H9 (cell line): ENCODE measurements around the gene WDR53. TPM values are rescaled to one million over a fixed set of nuclear protein-coding genes. Genes with fewer than 3 reads are reported as not detected.

Experiments
- DNase-seq: peaks from one replicate; pipeline ENCODE4 v3.0.0-alpha.2; 2017
- H2AFZ ChIP-seq: one replicate; pipeline ENCODE4 v1.6.1; 2013; ENCODE audit warnings: mild to moderate bottlenecking, low read length, control low read depth, moderate library complexity
- H2AK5ac ChIP-seq: 2 replicates; pipeline ENCODE4 v1.6.1; 2013; ENCODE audit warnings: low read length, control low read depth, mixed read lengths; ENCODE audit not compliant: insufficient read length
- H2BK120ac ChIP-seq: one replicate; pipeline ENCODE4 v1.6.1; 2013; ENCODE audit warnings: low read depth, mild to moderate bottlenecking, low read length, control low read depth, inconsistent platforms; ENCODE audit not compliant: poor library complexity, severe bottlenecking
- H2BK12ac ChIP-seq: 2 replicates; pipeline ENCODE4 v1.6.1; 2013; ENCODE audit warnings: low read length, control low read depth, mixed read lengths, low read depth; ENCODE audit not compliant: insufficient read length
- H2BK15ac ChIP-seq: 2 replicates; pipeline ENCODE4 v1.6.1; 2013; ENCODE audit warnings: low read depth, low read length, control low read depth
- H2BK20ac ChIP-seq: one replicate; pipeline ENCODE4 v1.6.1; 2013; ENCODE audit warnings: low read depth, mild to moderate bottlenecking, low read length, control low read depth, inconsistent platforms; ENCODE audit not compliant: poor library complexity, severe bottlenecking
- H2BK5ac ChIP-seq: 2 replicates; pipeline ENCODE4 v1.6.1; 2013; ENCODE audit warnings: low read length, control low read depth, mixed read lengths; ENCODE audit not compliant: insufficient read length
- H3K14ac ChIP-seq: 2 replicates; pipeline ENCODE4 v1.6.1; 2013; ENCODE audit warnings: low read length, control low read depth; ENCODE audit not compliant: insufficient read depth
- H3K18ac ChIP-seq: 2 replicates; pipeline ENCODE4 v1.6.1; 2013; ENCODE audit warnings: low read depth, mild to moderate bottlenecking, mixed read lengths, low read length, control low read depth; ENCODE audit not compliant: insufficient read length
- H3K23ac ChIP-seq: 2 replicates; pipeline ENCODE4 v1.6.1; 2013; ENCODE audit warnings: low read length, control low read depth, mixed read lengths, low read depth; ENCODE audit not compliant: insufficient read length
- H3K23me2 ChIP-seq: 2 replicates; pipeline ENCODE4 v1.6.1; 2013; ENCODE audit warnings: low read depth, mild to moderate bottlenecking, mixed read lengths, low read length, control low read depth; ENCODE audit not compliant: insufficient read length, poor library complexity, severe bottlenecking
- H3K27ac ChIP-seq: 2 replicates; pipeline ENCODE4 v1.5.1; 2013; ENCODE audit warnings: low read length, control low read depth, mixed read lengths, low read depth; ENCODE audit not compliant: insufficient read length
- H3K27me3 ChIP-seq: 2 replicates; pipeline ENCODE4 v1.6.1; 2013; ENCODE audit warnings: low read length, control low read depth, inconsistent platforms; ENCODE audit not compliant: insufficient read depth
- H3K4ac ChIP-seq: 2 replicates; pipeline ENCODE4 v1.6.1; 2013; ENCODE audit warnings: low read depth, mild to moderate bottlenecking, control low read depth, inconsistent platforms, low read length, moderate library complexity
- H3K4me1 ChIP-seq: 2 replicates; pipeline ENCODE4 v1.6.1; 2013; ENCODE audit warnings: low read length, control low read depth, inconsistent platforms; ENCODE audit not compliant: insufficient read depth
- H3K4me2 ChIP-seq: 2 replicates; pipeline ENCODE4 v1.6.1; 2013; ENCODE audit warnings: low read length, control low read depth, mixed read lengths; ENCODE audit not compliant: insufficient read length, insufficient read depth
- H3K56ac ChIP-seq: 2 replicates; pipeline ENCODE4 v1.6.1; 2013; ENCODE audit warnings: low read depth, mild to moderate bottlenecking, mixed read lengths, low read length, control low read depth; ENCODE audit not compliant: insufficient read length
- H3K79me1 ChIP-seq: 2 replicates; pipeline ENCODE4 v1.6.1; 2013; ENCODE audit warnings: low read depth, mild to moderate bottlenecking, moderate library complexity, low read length, control low read depth, inconsistent platforms; ENCODE audit not compliant: insufficient read depth, poor library complexity, severe bottlenecking
- H3K79me2 ChIP-seq: 2 replicates; pipeline ENCODE4 v1.6.1; 2013; ENCODE audit warnings: low read length, control low read depth, inconsistent platforms; ENCODE audit not compliant: insufficient read depth
- H3K9ac ChIP-seq: 2 replicates; pipeline ENCODE4 v1.6.1; 2013; ENCODE audit warnings: low read length, control low read depth, mixed read lengths; ENCODE audit not compliant: insufficient read length; ENCODE audit errors: extremely low read depth
- H3K9me3 ChIP-seq: one replicate; pipeline ENCODE4 v1.6.1; 2013; ENCODE audit warnings: low read depth, low read length, inconsistent platforms; ENCODE audit not compliant: control insufficient read depth
- H3T11ph ChIP-seq: one replicate; pipeline ENCODE4 v1.6.1; 2013; ENCODE audit warnings: mild to moderate bottlenecking, low read length, control low read depth, inconsistent platforms
- H4K20me1 ChIP-seq: one replicate; pipeline ENCODE4 v1.6.1; 2013; ENCODE audit not compliant: control insufficient read depth, insufficient read length, insufficient read depth
- H4K5ac ChIP-seq: 2 replicates; pipeline ENCODE4 v1.6.1; 2013; ENCODE audit warnings: low read depth, mild to moderate bottlenecking, mixed read lengths, low read length, control low read depth; ENCODE audit not compliant: insufficient read length
- H4K8ac ChIP-seq: replicated peaks from 2 replicates; pipeline ENCODE4 v1.6.1; 2013; ENCODE audit warnings: low read length, control low read depth, mixed read lengths, low read depth; ENCODE audit not compliant: insufficient read length
- H4K91ac ChIP-seq: 2 replicates; pipeline ENCODE4 v1.6.1; 2013; ENCODE audit warnings: low read depth, mild to moderate bottlenecking, moderate library complexity, mixed read lengths, low read length, control low read depth; ENCODE audit not compliant: insufficient read length
- H3K27ac Mint-ChIP-seq, 3 experiments: 2 replicates in 2 of 3; 3 replicates in 1 of 3; pipeline ENCODE4 v1.8.0; 2020 to 2021; ENCODE audit warnings: mixed read lengths in 3 of 3, mild to moderate bottlenecking in 1 of 3, moderate library complexity in 1 of 3
- H3K27me3 Mint-ChIP-seq: 2 replicates; pipeline ENCODE4 v1.8.0; 2021; ENCODE audit warnings: low read depth, mild to moderate bottlenecking, moderate library complexity, mixed read lengths
- H3K36me3 Mint-ChIP-seq, 3 experiments: 2 replicates in 2 of 3; 3 replicates in 1 of 3; pipeline ENCODE4 v1.8.0; 2020 to 2021; ENCODE audit warnings: low read depth in 3 of 3, mixed read lengths in 3 of 3; ENCODE audit not compliant: insufficient read depth in 1 of 3
- H3K4me1 Mint-ChIP-seq, 2 experiments: 2 replicates each; pipeline ENCODE4 v1.8.0; 2020; ENCODE audit warnings: mixed read lengths in 2 of 2
- H3K4me3 Mint-ChIP-seq, 2 experiments: 2 replicates in 1 of 2; 3 replicates in 1 of 2; pipeline ENCODE4 v1.8.0; 2020 to 2021; ENCODE audit warnings: mild to moderate bottlenecking in 2 of 2, mixed read lengths in 2 of 2, moderate library complexity in 1 of 2
- H3K9me3 Mint-ChIP-seq, 2 experiments: 2 replicates in 1 of 2; 3 replicates in 1 of 2; pipeline ENCODE4 v1.8.0; 2020; ENCODE audit warnings: mild to moderate bottlenecking in 2 of 2, mixed read lengths in 2 of 2, moderate library complexity in 1 of 2
- WGBS: extraction: QIAGEN DNeasy Blood & Tissue Kit; methylation state at CpG from one replicate; pipeline ENCODE4 v1.1.7; 2013; ENCODE audit warnings: missing lambda C conversion rate, low lambda C conversion rate, mixed read lengths; ENCODE audit not compliant: insufficient read length; ENCODE audit errors: extremely low coverage; 5-methylcytosine and 5-hydroxymethylcytosine counted together
- total RNA-seq: library from RNA; stranded (reverse); gene quantifications from 2 replicates; pipeline ENCODE4 v1.2.1, GENCODE V29; 2021
- TF ChIP-seq, protein P1 (sequence below): fragments of 200-600 bp; sonication (generic); conservative IDR thresholded peaks from 3 replicates; pipeline ENCODE4 v1.8.0; 2021; ENCODE audit warnings: antibody characterized with exemption, mild to moderate bottlenecking

WDR53 gene
- total RNA-seq, 1 experiment from 2014 or later = 21.2 TPM

GRCh38 chr3:196554205-196554604 lies 14.1 kb downstream of the WDR53 start:
- no peak for DNase-seq
- Histone ChIP-seq H3K56ac (no peak overlapping the region), H2AK5ac (no peak overlapping the region), H4K8ac (no peak overlapping the region), H3K23ac (no peak overlapping the region), H4K5ac (no peak overlapping the region), H3K27me3 (no peaks in the 10 kb centered on the region), H2BK12ac (no peak overlapping the region), H3K4me1 (no peaks in the 10 kb centered on the region), H2BK15ac (no peak overlapping the region), H3K18ac (no peak overlapping the region), H3K27ac (no peak overlapping the region), H3T11ph (no peak overlapping the region), H3K9ac (no peak overlapping the region), H3K4ac (no peak overlapping the region), H3K9me3 (no peaks in the 10 kb centered on the region), H3K14ac (no peak overlapping the region), H2BK20ac (no peak overlapping the region), H3K79me2 (no peaks in the 10 kb centered on the region), H4K20me1 (no peaks in the 10 kb centered on the region), H2AFZ (no peak overlapping the region), H2BK120ac (no peak overlapping the region), H3K4me2 (no peak overlapping the region), H3K79me1 (no peaks in the 10 kb centered on the region), H3K23me2 (no peaks in the 10 kb centered on the region), H2BK5ac (no peak overlapping the region), H4K91ac (no peak overlapping the region)
- H3K4me1 Mint-ChIP-seq = no peaks in the 10 kb centered on the region
- peak overlapping the region in 1 of 3 experiments; percentile 52; a peak in 2 of 7 replicates for H3K27ac Mint-ChIP-seq
- no peak overlapping the region for H3K4me3 Mint-ChIP-seq
- TF ChIP-seq, protein P1, sequence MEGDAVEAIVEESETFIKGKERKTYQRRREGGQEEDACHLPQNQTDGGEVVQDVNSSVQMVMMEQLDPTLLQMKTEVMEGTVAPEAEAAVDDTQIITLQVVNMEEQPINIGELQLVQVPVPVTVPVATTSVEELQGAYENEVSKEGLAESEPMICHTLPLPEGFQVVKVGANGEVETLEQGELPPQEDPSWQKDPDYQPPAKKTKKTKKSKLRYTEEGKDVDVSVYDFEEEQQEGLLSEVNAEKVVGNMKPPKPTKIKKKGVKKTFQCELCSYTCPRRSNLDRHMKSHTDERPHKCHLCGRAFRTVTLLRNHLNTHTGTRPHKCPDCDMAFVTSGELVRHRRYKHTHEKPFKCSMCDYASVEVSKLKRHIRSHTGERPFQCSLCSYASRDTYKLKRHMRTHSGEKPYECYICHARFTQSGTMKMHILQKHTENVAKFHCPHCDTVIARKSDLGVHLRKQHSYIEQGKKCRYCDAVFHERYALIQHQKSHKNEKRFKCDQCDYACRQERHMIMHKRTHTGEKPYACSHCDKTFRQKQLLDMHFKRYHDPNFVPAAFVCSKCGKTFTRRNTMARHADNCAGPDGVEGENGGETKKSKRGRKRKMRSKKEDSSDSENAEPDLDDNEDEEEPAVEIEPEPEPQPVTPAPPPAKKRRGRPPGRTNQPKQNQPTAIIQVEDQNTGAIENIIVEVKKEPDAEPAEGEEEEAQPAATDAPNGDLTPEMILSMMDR = no peak
- WGBS = no CpG with 5 or more reads among the region's 3 CpGs
- H3K27me3 Mint-ChIP-seq = peaks cover 7% of the 10 kb centered on the region
- H3K9me3 Mint-ChIP-seq = peaks cover 19 to 21% of the 10 kb centered on the region in 2 experiments
- peaks cover 9 to 18% (median 17%) of the 10 kb centered on the region in 3 experiments for H3K36me3 Mint-ChIP-seq
